ENCODE measurements around the gene UFSP1. TPM values are rescaled to one million over a fixed set of nuclear protein-coding genes. Genes with fewer than 3 reads are reported as not detected.

UFSP1 gene
- total and polyA plus RNA-seq, 8 donors, result 0.87 to 4.4 (median 1.7) TPM

DNA sequence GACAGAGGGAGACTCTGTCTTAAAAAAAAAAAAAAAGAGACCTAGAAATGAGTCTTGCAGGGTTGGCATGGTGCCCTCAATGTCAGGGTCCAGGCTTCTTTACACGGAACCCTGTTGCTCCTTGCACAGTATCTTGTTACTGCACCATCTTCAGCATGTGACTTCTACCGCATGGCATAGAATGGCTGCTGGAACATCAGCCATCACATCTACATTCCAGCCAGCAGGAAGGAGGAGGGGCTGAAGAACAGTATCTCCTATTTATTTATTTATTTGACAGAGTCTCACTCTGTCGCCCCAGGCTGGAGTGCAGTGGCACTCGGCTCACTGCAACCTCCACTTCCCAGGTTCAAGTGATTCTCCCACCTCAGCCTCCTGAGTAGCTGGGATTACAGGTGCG is 9.9 kb upstream of the UFSP1 start:
- no peaks in the 10 kb centered on the region for H3K9me3 ChIP-seq
- peaks cover 19 to 84% of the 10 kb centered on the region in 2 donors for H3K27me3 ChIP-seq
- DNase-seq (no peak), ATAC-seq (no peak)
- H3K36me3 ChIP-seq, result no peaks in the 10 kb centered on the region
- peaks cover 9 to 30% of the 10 kb centered on the region in 2 donors for H3K4me1 ChIP-seq
- no peak overlapping the region for H3K27ac ChIP-seq
- TF ChIP-seq, protein P1, sequence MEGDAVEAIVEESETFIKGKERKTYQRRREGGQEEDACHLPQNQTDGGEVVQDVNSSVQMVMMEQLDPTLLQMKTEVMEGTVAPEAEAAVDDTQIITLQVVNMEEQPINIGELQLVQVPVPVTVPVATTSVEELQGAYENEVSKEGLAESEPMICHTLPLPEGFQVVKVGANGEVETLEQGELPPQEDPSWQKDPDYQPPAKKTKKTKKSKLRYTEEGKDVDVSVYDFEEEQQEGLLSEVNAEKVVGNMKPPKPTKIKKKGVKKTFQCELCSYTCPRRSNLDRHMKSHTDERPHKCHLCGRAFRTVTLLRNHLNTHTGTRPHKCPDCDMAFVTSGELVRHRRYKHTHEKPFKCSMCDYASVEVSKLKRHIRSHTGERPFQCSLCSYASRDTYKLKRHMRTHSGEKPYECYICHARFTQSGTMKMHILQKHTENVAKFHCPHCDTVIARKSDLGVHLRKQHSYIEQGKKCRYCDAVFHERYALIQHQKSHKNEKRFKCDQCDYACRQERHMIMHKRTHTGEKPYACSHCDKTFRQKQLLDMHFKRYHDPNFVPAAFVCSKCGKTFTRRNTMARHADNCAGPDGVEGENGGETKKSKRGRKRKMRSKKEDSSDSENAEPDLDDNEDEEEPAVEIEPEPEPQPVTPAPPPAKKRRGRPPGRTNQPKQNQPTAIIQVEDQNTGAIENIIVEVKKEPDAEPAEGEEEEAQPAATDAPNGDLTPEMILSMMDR (IDR thresholded peaks at IDR 0.05), result no peak
- intact Hi-C loops (cut with DNase I), result loop anchor here (5.0 to 10.0 kb wide), 2 partner anchors 158 to 165 kb away; no protein-coding TSS in a partner anchor
- no peak overlapping the region for H3K4me3 ChIP-seq

DNA sequence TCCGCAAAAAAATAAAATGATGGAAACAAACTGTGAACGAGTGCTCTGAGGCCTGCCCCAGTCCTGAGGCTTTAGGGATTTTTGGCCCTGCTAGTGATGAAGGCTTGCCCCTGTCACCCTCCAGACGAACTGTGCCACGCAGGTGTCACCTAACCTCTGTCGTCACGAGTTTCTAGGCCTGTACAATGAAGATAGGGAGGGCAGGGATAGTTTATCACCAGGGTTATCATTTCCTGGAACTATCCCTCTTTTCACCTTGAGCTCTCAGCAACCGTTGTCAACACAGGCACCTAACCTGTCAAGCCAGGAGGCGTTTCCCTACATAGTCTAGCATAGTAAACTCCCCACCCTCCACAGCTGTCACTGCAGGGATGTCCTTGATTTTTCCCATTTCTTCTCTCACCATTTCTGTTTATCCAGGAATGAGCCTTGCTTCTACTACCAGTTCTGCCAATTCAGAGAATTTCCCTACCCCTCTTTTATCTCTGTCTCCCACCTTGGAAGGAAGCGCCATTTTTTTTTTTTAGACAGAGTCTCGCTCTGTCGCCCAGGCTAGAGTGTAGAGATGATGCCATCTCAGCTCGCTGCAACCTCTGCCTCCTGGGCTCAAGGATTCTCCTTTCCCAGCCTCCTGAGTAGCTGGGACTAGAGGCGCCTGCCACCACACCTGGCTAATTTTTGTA is 8.4 kb upstream of the UFSP1 start:
- TF ChIP-seq, protein P1 (IDR thresholded peaks at IDR 0.05), result no peak
- peaks cover 19 to 96% of the 10 kb centered on the region in 2 donors for H3K27me3 ChIP-seq
- H3K27ac ChIP-seq, result no peak overlapping the region
- no peak for ATAC-seq
- peaks cover 9 to 34% of the 10 kb centered on the region in 2 donors for H3K4me1 ChIP-seq
- intact Hi-C loops (cut with DNase I), result loop anchor here (5.0 to 10.0 kb wide), 2 partner anchors 159 to 167 kb away; no protein-coding TSS in a partner anchor
- no peaks in the 10 kb centered on the region for H3K9me3 ChIP-seq
- no peak overlapping the region for H3K4me3 ChIP-seq
- DNase-seq, result no peak
- H3K36me3 ChIP-seq, result no peaks in the 10 kb centered on the region

DNA sequence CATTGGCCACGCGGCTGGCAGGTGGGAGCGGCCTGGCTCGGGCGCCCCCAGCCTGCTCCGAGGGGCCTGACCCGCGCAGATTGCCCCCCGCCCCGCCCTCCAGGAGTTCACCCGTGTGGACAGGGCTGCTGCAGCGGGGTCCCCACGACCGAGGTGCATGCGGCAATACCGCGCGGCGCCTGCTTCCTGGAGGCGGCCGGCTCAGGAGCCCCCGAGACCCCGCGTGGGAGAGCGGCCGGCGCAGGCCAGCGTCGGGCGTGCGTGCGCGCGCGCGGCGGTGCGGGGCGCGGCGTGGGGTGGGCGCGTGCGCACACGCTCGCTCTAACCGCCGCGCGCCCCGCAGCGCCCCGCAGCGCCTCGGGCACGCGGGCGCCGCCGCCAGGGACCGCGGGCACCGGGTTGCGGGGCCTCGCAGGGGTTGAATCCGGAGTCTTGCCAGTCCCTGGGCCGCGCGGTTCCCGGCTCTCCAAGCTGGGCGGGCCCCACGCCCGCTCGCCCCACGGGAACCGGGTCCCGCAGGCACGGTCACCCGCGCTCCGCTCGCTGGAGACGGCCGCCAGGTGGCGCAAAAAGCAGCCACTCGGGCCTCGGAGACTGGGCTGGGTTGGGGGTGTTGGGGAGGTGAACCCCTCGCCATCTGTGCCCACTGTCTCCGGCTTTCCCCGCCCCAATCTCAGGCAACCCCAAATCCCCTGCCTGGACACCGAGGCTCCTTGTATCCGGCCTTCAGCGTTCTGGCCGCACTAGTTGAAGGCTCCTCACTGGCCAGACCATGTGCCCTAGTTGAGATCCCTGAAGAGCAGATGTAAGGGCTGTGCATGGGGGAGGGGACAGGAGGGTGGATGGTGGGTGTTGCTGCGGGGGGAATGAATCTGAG is 7.5 kb upstream of the UFSP1 start:
- Histone ChIP-seq H3K27me3 (peaks cover 19 to 98% of the 10 kb centered on the region in 2 donors), H3K4me3 (peak overlapping the region in 1 of 2 donors; percentile 40), H3K4me1 (peaks cover 9 to 34% of the 10 kb centered on the region in 2 donors), H3K9me3 (no peaks in the 10 kb centered on the region), H3K36me3 (no peaks in the 10 kb centered on the region), H3K27ac (no peak overlapping the region)
- intact Hi-C loops (cut with DNase I), result loop anchor here (5.0 to 10.0 kb wide), 2 partner anchors 160 to 168 kb away; no protein-coding TSS in a partner anchor
- TF ChIP-seq, protein P1 (IDR thresholded peaks at IDR 0.05), result peak; percentile 68 to 77
- DNase-seq (peak in 2 of 4 donors; percentile 34 to 92), ATAC-seq (peak; percentile 65)

DNA sequence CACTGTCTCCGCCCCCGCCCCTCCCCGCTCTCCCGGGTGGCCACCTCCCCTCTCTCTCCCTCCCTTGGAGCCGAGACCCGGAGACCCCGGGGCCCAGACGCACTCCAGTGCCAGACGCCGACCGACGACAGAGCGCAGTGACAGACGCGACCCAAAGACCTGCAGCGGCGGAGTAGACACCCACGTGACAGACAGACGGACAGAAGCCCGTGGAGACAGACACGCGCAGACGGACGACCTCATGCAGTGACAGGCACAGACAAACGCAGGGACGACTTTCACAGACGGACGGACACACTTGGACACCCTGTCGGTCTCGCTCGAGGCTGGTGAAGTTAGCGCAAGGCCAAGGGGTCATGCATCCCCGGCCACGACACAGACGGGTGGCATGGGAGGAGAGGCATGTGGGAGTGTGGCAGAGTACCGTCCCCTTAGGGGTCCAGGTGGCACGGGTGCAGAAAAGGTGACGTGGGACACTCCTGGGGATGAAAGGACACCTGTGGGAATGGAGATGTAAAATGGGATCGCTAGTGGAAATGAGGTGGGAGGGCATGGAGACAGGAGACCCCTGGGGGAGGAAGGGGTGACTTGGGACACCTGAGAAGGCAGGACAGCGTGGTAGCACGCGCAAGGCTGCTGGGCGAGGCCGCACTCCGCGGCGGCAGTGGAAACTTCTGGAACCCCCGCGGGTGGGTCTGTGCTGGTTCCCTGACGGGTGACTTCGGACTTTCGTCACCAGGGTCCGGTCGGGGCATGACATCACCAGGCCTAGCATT is 6.6 kb upstream of the UFSP1 start:
- peak in 2 of 4 donors; percentile 32 to 78 for DNase-seq
- H3K27me3 ChIP-seq, result peaks cover 19 to 98% of the 10 kb centered on the region in 2 donors
- H3K27ac ChIP-seq, result no peak overlapping the region
- H3K4me1 ChIP-seq, result peaks cover 9 to 37% of the 10 kb centered on the region in 2 donors
- H3K9me3 ChIP-seq, result no peaks in the 10 kb centered on the region
- intact Hi-C loops (cut with DNase I), result loop anchor here (5.0 to 10.0 kb wide), 2 partner anchors 161 to 169 kb away; no protein-coding TSS in a partner anchor
- peak overlapping the region in 1 of 2 donors; percentile 40 for H3K4me3 ChIP-seq
- TF ChIP-seq, protein P1 (IDR thresholded peaks at IDR 0.05), result no peak
- H3K36me3 ChIP-seq, result no peaks in the 10 kb centered on the region
- ATAC-seq, result peak; percentile 8
